ENCODE results near the gene LNPEP. TPM values are rescaled to one million over a fixed set of nuclear protein-coding genes. Genes with fewer than 3 reads are reported as not detected.

The LNPEP gene
- total and polyA plus RNA-seq, 10 of the 15 experiments (the other 5 are each of a cell fraction or from before 2014, with no cell fraction given): 5.6 to 54.9 (median 25.0) TPM

GRCh38 chr5:96966801-96967200 lies 30.9 kb downstream of the LNPEP start (continued):
- TF ChIP-seq SRF (IDR thresholded peaks at IDR 0.05; ENCODE audit: low read depth in 2 of 2, low read length in 2 of 2) (no peak), ZNF274 (IDR thresholded peaks at IDR 0.05; ENCODE audit: insufficient read depth, insufficient read length) (no peak), KLF5 (IDR thresholded peaks at IDR 0.05; ENCODE audit: partially characterized antibody) (no peak), NR2C1 (IDR thresholded peaks at IDR 0.05) (no peak)

GRCh38 chr5:96967400-96967799 lies 31.5 kb downstream of the LNPEP start:
- BruUV-seq (replicated peaks): no TSS peak
- Histone ChIP-seq H3K36me3 (ENCODE audit: control insufficient read depth in 2 of 2, insufficient read depth in 2 of 2, low read length in 1 of 2) (peaks cover 0 to 8% of the 10 kb centered on the region in 2 experiments; a peak in 1 of 4 replicates), H3K79me2 (ENCODE audit: control insufficient read depth, insufficient read depth, low read length) (peaks cover 99% of the 10 kb centered on the region), H3K4me1 (ENCODE audit: control insufficient read depth, insufficient read depth, low read length) (peaks cover 16% of the 10 kb centered on the region), H3K27me3 (replicated peaks in 1 of 2; ENCODE audit: control insufficient read depth in 2 of 2, insufficient read depth in 2 of 2, low read length in 1 of 2) (no peaks in the 10 kb centered on the region), H2AFZ (ENCODE audit: control insufficient read depth, low read depth, low read length) (no peak overlapping the region), H3K4me2 (ENCODE audit: control insufficient read depth, insufficient read depth) (no peak overlapping the region; the same call in 1 of the 2 replicates), H4K20me1 (ENCODE audit: control insufficient read depth, insufficient read depth) (no peaks in the 10 kb centered on the region; the same call in 1 of the 2 replicates), H3K27ac (ENCODE audit: control insufficient read depth, insufficient read depth) (no peak overlapping the region), H3K9ac (ENCODE audit: control insufficient read depth, insufficient read depth, low read length) (no peak overlapping the region), H3K4me3 (no peak overlapping the region), H3K9me3 (replicated peaks; ENCODE audit: control insufficient read depth, insufficient read depth, low read length) (peaks cover 3% of the 10 kb centered on the region; the same call in 1 of the 3 replicates)
- RAD21 ChIA-PET (ENCODE audit: unreplicated experiment): interaction anchor here (0.8 kb wide), 1 partner anchor 98 kb away, joined by 4 read pairs; no protein-coding TSS in a partner anchor
- no peak for FAIRE-seq
- TF ChIP-seq PAX8 (IDR thresholded peaks at IDR 0.05) (no peak), POLR2AphosphoS5 (IDR thresholded peaks at IDR 0.05; ENCODE audit: low read length) (no peak), SP1 (IDR thresholded peaks at IDR 0.05; ENCODE audit: low read depth, low read length) (no peak), CHD2 (IDR thresholded peaks at IDR 0.05; ENCODE audit: borderline replicate concordance, low read depth, low read length) (no peak), MYC (IDR thresholded peaks at IDR 0.05; ENCODE audit: insufficient read depth, insufficient read length, insufficient replicate concordance, low read length, severe bottlenecking) (no peak), KDM1A (IDR thresholded peaks at IDR 0.05; ENCODE audit: borderline replicate concordance) (no peak), NFXL1 (IDR thresholded peaks at IDR 0.05; ENCODE audit: borderline replicate concordance) (no peak), SUZ12 (IDR thresholded peaks at IDR 0.05; ENCODE audit: unreplicated experiment) (no peak), POLR2A (IDR thresholded peaks at IDR 0.05; ENCODE audit: low read depth, low read length) (no peak), ZNF592 (IDR thresholded peaks at IDR 0.05) (no peak), ZNF274 (IDR thresholded peaks at IDR 0.05; ENCODE audit: insufficient read depth, insufficient read length) (no peak), JUND (IDR thresholded peaks at IDR 0.05; ENCODE audit: low read depth, low read length) (no peak), EED (IDR thresholded peaks at IDR 0.05; ENCODE audit: low read depth) (no peak), CREM (IDR thresholded peaks at IDR 0.05; ENCODE audit: low read depth) (no peak), POLR2AphosphoS2 (IDR thresholded peaks at IDR 0.05; ENCODE audit: low read depth, low read length) (no peak), USF2 (IDR thresholded peaks at IDR 0.05; ENCODE audit: borderline replicate concordance, low read depth, low read length) (no peak), STAT3 (IDR thresholded peaks at IDR 0.05; ENCODE audit: low read depth, low read length) (no peak), SMARCA5 (IDR thresholded peaks at IDR 0.05) (no peak)
- SMC1A ChIA-PET (ENCODE audit: uncharacterized antibody, unreplicated experiment): interaction anchor here (1.2 to 2.1 kb wide), 5 partner anchors 8 to 98 kb away, joined by 3 to 12 read pairs (median 4); no protein-coding TSS in a partner anchor
- in situ Hi-C loops (cut with MboI): no loop called here
- no peak for ATAC-seq
- 100% methylated on average over 1 of the region's 1 CpG for WGBS (ENCODE audit: insufficient coverage, insufficient replicate concordance, low lambda C conversion rate, missing lambda C conversion rate)
- POLR2A ChIA-PET: interaction anchor here (1.1 to 1.6 kb wide), 3 partner anchors 11 to 98 kb away, joined by 3 to 4 read pairs (median 3); no protein-coding TSS in a partner anchor
- intact Hi-C loops (cut with micrococcal nuclease; ENCODE audit: unreplicated experiment): no loop called here
- DNase-seq (ENCODE audit: low read depth, low spot score): no peak
- CTCF ChIA-PET: interaction anchor here (0.9 to 1.1 kb wide), 2 partner anchors 30 to 189 kb away, joined by 3 read pairs; no protein-coding TSS in a partner anchor

Measured in GM12878 (cell line).